Skeletal muscle satellite cell (primary cell): ENCODE data around the gene GPR85.
"Not testable (repeated sequence)": the region's sequence is repeated elsewhere in the genome, so short reads cannot be mapped to it uniquely, and the experiment has no call there.

Experiments
- H3K27me3 ChIP-seq: 2 replicates; pipeline ENCODE4 v1.7.0; 2013; ENCODE audit warnings: low read length; ENCODE audit not compliant: control insufficient read depth, insufficient read depth
- H3K36me3 ChIP-seq: 2 replicates; pipeline ENCODE4 v1.7.0; 2013; ENCODE audit warnings: mild to moderate bottlenecking, control low read depth, low read length; ENCODE audit not compliant: insufficient read depth
- H3K4me1 ChIP-seq: 2 replicates; pipeline ENCODE4 v1.7.0; 2013; ENCODE audit warnings: low read length; ENCODE audit not compliant: control insufficient read depth, insufficient read depth
- H3K4me2 ChIP-seq: 2 replicates; pipeline ENCODE4 v1.7.0; 2013; ENCODE audit warnings: mild to moderate bottlenecking, low read length
- H3K4me3 ChIP-seq: 2 replicates; pipeline ENCODE4 v1.7.0; 2013; ENCODE audit warnings: low read length
- H3K9ac ChIP-seq: 2 replicates; pipeline ENCODE4 v1.7.0; 2013; ENCODE audit warnings: mild to moderate bottlenecking, low read depth, low read length, moderate library complexity
- H3K9me3 ChIP-seq: replicated peaks from 2 replicates; pipeline ENCODE4 v1.7.0; 2013; ENCODE audit warnings: mild to moderate bottlenecking, control low read depth, low read length

GPR85 gene

DNA sequence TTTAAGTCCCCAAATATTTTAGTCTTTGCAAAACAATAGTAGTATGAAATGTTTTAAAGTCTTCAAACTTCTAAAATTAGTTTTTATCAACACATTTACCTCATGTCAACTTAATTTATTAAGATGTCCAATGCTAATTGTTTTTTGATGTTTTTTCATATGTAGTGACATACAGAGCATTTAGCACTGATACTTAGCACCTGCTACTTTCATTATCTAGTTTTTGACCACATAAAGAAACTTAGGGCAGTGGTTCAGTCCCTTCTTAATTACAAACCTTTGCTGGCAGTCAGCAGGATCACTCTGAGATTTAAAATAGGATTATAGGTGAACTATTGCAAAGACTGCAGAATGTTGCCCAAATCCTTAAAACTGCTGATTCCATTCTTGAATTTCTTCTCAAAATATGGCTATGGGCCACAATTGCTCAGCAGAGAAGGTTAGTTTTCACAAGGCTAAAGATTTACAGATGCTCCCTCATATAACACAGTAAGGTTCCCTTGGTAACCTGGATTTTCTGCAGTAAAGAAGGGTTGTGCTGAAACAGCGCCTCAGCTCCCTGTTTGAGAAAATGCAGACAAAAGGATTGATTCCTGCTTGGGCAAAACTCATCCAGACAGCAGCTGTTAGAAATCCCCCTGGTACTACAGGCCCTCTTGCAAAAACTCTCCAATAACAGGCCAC is 3.4 kb downstream of the GPR85 start:
- H3K4me1 ChIP-seq: peaks cover 17% of the 10 kb centered on the region
- no peak overlapping the region for H3K4me2 ChIP-seq
- H3K27me3 ChIP-seq: no peaks in the 10 kb centered on the region
- H3K4me3 ChIP-seq: no peak overlapping the region
- no peaks in the 10 kb centered on the region for H3K36me3 ChIP-seq
- no peaks in the 10 kb centered on the region for H3K9me3 ChIP-seq
- H3K9ac ChIP-seq: no peak overlapping the region

DNA sequence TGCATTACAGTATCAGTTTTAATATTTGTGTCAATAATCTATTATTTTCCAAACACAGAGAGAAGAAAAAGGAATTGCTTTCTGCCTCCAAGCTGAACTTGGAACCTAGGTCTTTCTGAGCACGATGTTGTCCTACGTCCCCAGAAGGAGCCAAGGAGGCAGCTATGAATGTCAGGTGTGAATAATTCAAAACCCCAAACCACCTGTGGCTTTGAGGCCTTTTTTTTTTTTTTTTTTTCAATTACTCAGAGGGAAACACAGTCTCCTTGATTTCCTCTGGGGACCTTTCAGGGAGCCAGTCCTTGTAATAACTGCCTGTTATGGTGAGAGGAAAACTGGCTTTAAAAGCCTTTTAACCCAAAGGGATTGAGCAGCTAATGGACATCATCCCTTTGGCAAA is 8.3 kb downstream of the GPR85 start:
- no peaks in the 10 kb centered on the region for H3K4me1 ChIP-seq
- no peak overlapping the region for H3K4me3 ChIP-seq
- no peak overlapping the region for H3K9ac ChIP-seq
- H3K4me2 ChIP-seq: no peak overlapping the region
- H3K9me3 ChIP-seq: no peaks in the 10 kb centered on the region
- no peaks in the 10 kb centered on the region for H3K36me3 ChIP-seq
- H3K27me3 ChIP-seq: no peaks in the 10 kb centered on the region

DNA sequence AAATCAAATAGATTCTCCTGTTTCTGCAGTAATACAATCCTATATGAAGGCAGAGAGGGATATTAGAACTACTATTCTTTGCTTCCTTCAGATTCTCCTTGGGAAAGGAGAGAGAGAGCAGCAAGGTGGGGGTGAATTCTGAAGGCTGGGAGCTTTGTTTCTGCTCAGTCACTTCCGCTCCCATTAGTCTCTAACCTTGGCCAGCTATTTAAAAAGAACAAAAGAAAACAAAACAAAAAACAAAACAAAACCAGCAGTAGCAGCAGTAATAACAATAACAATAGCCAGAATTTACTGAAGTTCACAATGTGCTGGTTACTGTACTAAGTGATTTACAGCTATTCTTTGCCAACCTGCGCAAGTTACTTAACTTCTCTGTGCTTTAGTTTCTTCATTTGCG is 9.9 kb downstream of the GPR85 start:
- H3K9ac ChIP-seq: no peak overlapping the region
- no peak overlapping the region for H3K4me3 ChIP-seq
- no peaks in the 10 kb centered on the region for H3K4me1 ChIP-seq
- H3K4me2 ChIP-seq: no peak overlapping the region
- no peaks in the 10 kb centered on the region for H3K9me3 ChIP-seq
- H3K27me3 ChIP-seq: no peaks in the 10 kb centered on the region
- no peaks in the 10 kb centered on the region for H3K36me3 ChIP-seq

DNA sequence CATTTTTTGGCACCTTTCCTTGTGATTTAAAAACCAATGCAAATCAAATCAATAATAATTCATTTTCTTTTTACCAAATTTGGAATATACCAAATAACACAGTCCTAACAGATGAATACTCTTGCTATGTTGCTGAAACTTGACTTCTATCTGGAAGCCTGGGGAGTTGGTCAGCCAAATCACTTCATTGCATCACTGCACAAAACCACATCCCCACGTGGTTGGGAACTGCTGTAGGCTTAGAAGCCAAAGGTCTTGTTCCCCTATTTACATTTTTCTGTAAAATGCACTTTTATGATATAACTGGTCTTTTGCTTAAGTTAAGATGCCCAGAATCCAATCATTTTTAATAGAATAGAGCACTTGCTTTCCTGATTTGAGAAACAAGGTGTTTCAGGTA is 15.2 kb downstream of the GPR85 start:
- Histone ChIP-seq H3K36me3 (no peaks in the 10 kb centered on the region), H3K4me3 (no peak overlapping the region), H3K9me3 (no peaks in the 10 kb centered on the region)

DNA sequence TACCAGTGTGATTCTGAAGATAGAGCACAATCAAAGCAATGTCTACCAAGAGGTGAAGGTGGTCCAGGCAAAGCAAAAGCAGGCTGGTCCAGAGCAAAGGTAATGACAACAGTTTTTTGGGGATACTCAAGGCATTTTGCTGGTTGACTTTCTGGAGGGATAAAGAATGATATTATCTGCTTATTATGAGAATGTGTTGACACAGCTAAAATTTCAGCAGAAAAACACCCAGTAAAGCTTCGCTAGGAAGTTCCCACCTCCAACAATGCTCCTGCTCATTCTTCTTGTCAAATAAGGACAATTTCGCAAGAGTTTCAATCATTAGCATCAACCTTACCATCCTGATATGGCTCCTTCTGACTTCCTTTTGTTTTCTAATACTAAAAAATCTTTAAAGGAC is 24.1 kb downstream of the GPR85 start:
- Histone ChIP-seq H3K9me3 (no peaks in the 10 kb centered on the region), H3K9ac (no peak overlapping the region), H3K4me2 (no peak overlapping the region), H3K4me1 (no peaks in the 10 kb centered on the region), H3K36me3 (no peaks in the 10 kb centered on the region), H3K27me3 (no peaks in the 10 kb centered on the region), H3K4me3 (no peak overlapping the region)

More for the DNA sequence above, 15.2 kb downstream of the GPR85 start:
- H3K4me2 ChIP-seq: no peak overlapping the region
- no peaks in the 10 kb centered on the region for H3K27me3 ChIP-seq
- no peaks in the 10 kb centered on the region for H3K4me1 ChIP-seq
- H3K9ac ChIP-seq: no peak overlapping the region

DNA sequence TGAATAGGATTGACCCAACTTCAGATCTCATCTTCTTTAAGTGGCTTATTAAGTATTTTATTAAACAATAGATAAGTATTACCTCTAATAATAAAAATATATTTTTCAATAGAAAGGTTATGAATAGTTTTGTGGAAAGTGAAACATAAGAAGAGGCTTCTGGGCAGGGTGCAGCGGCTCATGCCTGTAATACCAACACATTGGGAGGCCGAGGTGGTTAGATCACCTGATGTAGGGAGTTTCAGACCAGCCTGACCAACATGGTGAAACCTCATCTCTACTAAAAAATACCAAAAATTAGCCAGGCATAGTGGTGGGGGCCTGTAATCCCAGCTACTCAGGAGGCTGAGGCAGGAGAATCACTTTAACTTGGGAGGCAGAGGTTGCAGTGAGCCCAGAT is 26.5 kb downstream of the GPR85 start:
- Histone ChIP-seq H3K27me3 (no peaks in the 10 kb centered on the region), H3K9me3 (no peaks in the 10 kb centered on the region)

GRCh38 chr7:113054938-113055337 is 31.7 kb downstream of the GPR85 start:
- Histone ChIP-seq H3K4me3 (no peak overlapping the region), H3K9ac (no peak overlapping the region), H3K9me3 (no peaks in the 10 kb centered on the region)

More for the DNA sequence above, 26.5 kb downstream of the GPR85 start:
- H3K4me1 ChIP-seq: no peaks in the 10 kb centered on the region
- no peak overlapping the region for H3K4me3 ChIP-seq
- no peak overlapping the region for H3K4me2 ChIP-seq
- no peaks in the 10 kb centered on the region for H3K36me3 ChIP-seq
- no peak overlapping the region for H3K9ac ChIP-seq

DNA sequence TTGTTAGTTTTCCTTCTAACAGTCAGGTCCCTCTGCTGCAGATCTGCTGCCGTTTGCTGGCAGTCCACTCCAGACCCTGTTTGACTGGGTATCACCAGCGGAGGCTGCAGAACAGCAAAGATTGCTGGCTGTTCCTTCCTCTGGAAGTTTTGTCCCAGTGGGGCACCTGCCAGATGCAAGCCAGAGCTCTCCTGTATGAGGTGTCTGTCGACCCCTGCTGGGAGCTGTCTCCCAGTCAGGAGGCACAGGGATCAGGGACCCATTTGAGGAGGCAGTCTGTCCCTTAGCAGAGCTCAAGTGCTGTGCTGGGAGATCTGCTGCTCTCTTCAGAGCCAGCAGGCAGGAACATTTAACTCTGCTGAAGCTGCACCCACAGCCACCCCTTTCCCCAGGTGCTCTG is 32.4 kb downstream of the GPR85 start:
- not testable (repeated sequence) for H3K36me3 ChIP-seq, H3K4me3 ChIP-seq, H3K4me1 ChIP-seq, H3K27me3 ChIP-seq, H3K9me3 ChIP-seq, H3K9ac ChIP-seq, H3K4me2 ChIP-seq

More at GRCh38 chr7:113054938-113055337, 31.7 kb downstream of the GPR85 start:
- H3K27me3 ChIP-seq: no peaks in the 10 kb centered on the region
- H3K4me1 ChIP-seq: no peaks in the 10 kb centered on the region
- no peaks in the 10 kb centered on the region for H3K36me3 ChIP-seq
- no peak overlapping the region for H3K4me2 ChIP-seq

DNA sequence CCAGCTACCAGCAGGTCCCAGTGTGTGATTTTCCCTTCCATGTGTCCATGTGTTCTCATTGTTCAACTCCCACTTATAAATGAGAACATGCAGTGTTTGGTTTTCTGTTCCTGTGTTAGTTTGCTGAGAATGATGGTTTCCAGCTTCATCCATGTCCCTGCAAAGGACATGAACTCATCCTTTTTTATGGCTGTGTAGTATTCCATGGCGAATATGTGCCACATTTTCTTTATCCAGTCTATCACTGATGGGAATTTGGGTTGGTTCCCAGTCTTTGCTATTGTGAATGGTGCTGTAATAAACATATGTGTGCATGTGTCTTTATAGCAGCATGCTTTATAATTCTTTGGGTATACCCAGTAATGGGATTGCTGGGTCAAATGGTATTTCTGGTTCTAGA is 37.4 kb downstream of the GPR85 start:
- not testable (repeated sequence) for H3K27me3 ChIP-seq, H3K9ac ChIP-seq, H3K4me1 ChIP-seq, H3K9me3 ChIP-seq, H3K4me3 ChIP-seq, H3K4me2 ChIP-seq, H3K36me3 ChIP-seq

GRCh38 chr7:113046453-113046852 is 40.2 kb downstream of the GPR85 start:
- no peak overlapping the region for H3K9ac ChIP-seq
- no peak overlapping the region for H3K4me3 ChIP-seq
- H3K36me3 ChIP-seq: no peaks in the 10 kb centered on the region
- H3K4me1 ChIP-seq: no peaks in the 10 kb centered on the region
- no peak overlapping the region for H3K4me2 ChIP-seq
- H3K27me3 ChIP-seq: no peaks in the 10 kb centered on the region
- no peaks in the 10 kb centered on the region for H3K9me3 ChIP-seq

DNA sequence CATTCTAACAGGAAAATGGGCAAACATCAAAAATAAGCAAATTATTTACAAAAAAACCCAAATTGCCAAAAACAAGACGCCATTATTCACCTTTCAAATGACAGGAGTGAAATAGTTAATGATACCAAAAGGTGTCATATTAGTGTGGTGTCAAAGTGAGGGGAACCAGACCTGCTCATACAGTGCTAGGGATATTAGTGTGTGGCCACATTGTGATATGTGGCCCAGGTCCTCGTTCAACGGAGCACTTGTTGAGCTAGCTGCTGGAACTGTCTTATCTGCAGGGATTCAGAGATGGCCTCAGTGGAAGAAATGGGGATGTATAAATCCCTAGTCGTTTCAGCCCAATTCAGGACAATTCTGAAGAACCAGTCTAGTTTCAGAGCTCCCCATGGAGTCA is 41.2 kb downstream of the GPR85 start:
- H3K4me1 ChIP-seq: no peaks in the 10 kb centered on the region
- no peak overlapping the region for H3K4me2 ChIP-seq
- no peak overlapping the region for H3K9ac ChIP-seq
- H3K36me3 ChIP-seq: no peaks in the 10 kb centered on the region
- no peaks in the 10 kb centered on the region for H3K9me3 ChIP-seq
- H3K4me3 ChIP-seq: no peak overlapping the region
- H3K27me3 ChIP-seq: no peaks in the 10 kb centered on the region

GRCh38 chr7:113044394-113044793 is 42.2 kb downstream of the GPR85 start:
- Histone ChIP-seq H3K4me3 (no peak overlapping the region), H3K9ac (no peak overlapping the region), H3K4me2 (no peak overlapping the region), H3K4me1 (no peaks in the 10 kb centered on the region), H3K36me3 (no peaks in the 10 kb centered on the region), H3K27me3 (no peaks in the 10 kb centered on the region), H3K9me3 (no peaks in the 10 kb centered on the region)
